ENCODE results near the gene CCN6. TPM values are rescaled to one million over a fixed set of nuclear protein-coding genes. Genes with fewer than 3 reads are reported as not detected.

CCN6 gene
- total RNA-seq, result not detected in 2 replicates

DNA sequence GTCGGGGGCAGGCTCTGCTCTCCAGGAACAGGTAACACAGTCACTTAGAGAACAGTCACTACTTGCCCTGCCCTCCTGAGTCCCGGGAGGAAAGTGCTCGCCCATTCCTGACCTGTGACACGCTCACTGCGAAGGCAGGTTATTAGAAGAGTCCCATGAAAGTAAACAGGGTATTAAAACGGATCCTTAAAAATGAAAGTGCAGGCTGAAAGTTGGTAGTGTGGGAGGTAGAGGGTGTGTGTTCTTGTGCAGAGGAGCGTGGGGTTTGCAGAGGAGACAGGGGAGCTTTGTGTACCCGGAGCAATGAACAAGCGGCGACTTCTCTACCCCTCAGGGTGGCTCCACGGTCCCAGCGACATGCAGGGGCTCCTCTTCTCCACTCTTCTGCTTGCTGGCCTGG is at the start of gene CCN6:
TSS of gene CCN6 (plus strand) at position 104 of the 400 bp plus-strand sequence. CDS start at position 358, 254 bp downstream.

GRCh38 chr6:112087136-112087911 is 33.4 kb downstream of the CCN6 start, which contains the start of the genes FAM229B and TUBE1:
TSS of gene FAM229B (plus strand) at chr6:112087591. CDS start at chr6:112099284, 11,693 bp downstream.
TSS of gene TUBE1 (minus strand) at chr6:112087482. CDS start at chr6:112087434, 48 bp downstream.

Other genes starting within 250 kb of the CCN6 start
- 55.1 and 57.5 TPM in 2 replicates for gene FYN, start 180.7 kb upstream of the CCN6 start, total RNA-seq
- gene TUBE1, start 33.4 kb downstream of the CCN6 start, total RNA-seq, result 18.4 and 23.3 TPM in 2 replicates
- gene FAM229B, start 33.5 kb downstream of the CCN6 start, total RNA-seq, result 4.5 and 5.1 TPM in 2 replicates
- 511 and 632 TPM in 2 replicates for gene LAMA4, start 200.5 kb downstream of the CCN6 start, total RNA-seq

All from subcutaneous preadipocyte (primary cell).